ENCODE results near the gene NEK11. TPM values are rescaled to one million over a fixed set of nuclear protein-coding genes. Genes with fewer than 3 reads are reported as not detected.

The NEK11 gene
- total RNA-seq, 4 donors from 2014 or later, result 4.1 to 8.2 (median 5.2) TPM

DNA sequence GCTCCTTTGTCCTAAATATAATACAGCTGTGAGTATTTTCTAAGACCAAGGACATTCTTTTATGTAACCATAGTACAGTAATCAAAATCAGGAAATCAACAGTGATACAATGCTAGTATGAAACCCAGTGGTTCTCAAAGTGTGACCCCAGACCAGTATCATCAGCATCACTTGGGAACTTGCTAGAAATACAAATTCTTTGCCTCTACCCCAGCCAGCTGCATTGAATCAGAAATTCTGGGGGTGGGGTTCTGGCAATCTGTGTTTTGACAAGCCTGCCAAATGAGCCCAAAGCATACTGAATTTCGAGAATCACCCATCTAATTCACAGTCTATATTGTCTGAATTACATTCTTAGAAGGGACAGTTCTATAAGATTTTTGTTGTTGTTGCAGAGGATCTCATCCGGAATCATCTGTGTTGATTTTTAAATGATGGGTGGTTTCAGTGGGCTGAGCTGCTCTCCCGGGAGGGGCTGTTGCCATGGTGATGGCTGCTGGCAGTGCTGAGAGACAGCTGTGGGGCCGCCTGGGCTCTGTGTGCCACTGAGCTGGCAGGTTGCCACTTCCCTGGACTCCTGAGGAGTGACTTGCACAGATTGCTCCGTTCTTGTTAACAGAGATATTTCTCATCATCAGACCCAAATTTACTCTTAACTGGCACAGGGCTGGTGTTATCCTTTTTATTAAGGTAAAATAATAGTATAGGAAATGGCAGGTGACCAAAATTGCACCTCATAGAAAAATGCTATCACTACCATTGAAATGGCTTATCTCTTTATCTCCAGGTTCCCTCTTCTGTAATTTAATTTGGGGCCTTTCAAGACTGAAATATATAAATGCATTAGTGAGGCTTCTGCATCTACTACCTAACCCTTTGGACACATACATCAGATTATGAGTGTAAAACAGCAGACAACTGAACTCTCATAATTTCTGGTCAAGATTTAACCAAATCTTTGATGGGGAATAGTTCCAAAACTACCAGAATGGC lies 56.5 kb downstream of the NEK11 start:
- ATAC-seq (ENCODE audit: low FRiP score) (no peak), DNase-seq (ENCODE audit: low spot score) (no peak)
- no peak for TF ChIP-seq CTCF (IDR thresholded peaks at IDR 0.05)

DNA sequence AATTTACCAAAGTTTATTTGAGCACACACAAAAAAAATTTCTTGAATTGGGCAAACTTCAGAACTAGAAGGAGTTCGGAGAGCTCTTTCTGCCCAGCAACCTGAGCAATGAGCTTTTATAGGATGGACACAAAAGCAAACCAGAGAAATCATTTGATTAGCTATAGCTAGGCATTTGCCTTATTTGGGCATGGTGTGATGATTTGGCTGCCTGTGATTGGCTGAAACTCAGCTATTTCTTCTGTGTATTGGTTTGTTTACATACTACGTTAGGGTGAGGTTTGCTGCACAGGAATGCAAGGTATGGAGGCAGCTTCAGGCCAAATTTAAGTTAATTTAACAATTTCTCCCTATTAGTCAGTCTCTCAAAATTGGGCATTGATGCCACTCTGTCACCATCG lies 65.1 kb downstream of the NEK11 start:
- DNase-seq (ENCODE audit: low spot score) (no peak), ATAC-seq (ENCODE audit: low FRiP score) (no peak)
- TF ChIP-seq CTCF (IDR thresholded peaks at IDR 0.05), result no peak

DNA sequence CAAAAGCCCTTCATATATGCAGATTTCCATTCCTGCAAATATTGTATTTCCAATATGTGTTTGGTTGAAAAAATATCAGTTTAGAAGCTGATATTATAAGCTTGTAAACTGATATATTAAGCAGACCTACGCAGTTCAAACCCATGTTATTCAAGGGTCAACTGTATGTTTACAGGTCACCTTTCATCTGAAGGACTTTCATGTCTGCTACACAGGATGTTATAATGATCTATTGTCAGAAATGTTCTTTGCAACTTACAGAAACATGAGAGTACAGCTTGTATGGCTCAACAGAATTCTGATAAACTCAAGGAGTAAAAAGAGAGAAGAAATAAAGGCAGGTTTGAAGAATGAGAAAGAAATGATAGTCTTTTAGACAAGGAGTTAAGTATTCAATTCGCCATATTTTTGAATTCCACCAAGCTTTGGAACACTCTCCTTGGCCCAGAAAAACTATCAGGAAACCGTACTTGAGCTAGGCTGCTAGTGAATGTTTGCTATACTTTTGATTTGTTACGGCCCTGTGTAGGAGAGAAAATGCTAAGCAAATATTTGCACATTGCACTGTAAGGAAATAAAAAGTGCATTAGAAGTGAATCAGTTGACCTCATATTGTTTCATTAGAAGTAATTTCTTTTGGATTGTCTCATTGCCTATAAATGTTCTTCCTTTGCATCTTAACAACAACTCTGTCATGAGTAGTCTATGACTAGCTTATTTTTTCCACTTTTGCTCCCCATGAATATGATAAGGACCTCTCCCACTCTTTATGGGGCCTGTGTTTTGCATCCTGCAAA lies 81.2 kb downstream of the NEK11 start:
- no peak for TF ChIP-seq CTCF (IDR thresholded peaks at IDR 0.05)
- ATAC-seq (ENCODE audit: low FRiP score), result no peak

DNA sequence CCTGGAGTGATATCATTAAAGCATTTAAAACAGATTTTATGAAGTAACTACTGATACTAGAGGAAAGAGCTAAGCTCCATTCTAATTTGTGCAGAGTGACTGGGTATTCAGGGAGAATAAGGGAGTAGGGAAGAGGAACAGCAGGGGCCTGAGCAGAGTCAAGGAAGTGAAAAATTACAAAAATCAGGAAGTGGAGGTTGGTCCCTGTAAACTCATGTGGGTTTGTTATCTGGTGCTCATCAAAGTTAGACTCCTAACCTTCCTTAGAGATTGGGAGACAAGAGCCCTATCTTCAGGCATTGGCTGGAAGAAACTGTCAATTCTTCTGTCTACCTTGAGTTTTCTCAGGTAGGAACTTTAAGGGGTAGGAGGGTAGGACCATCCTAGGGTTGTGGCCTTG lies 82.5 kb downstream of the NEK11 start:
- TF ChIP-seq CTCF (IDR thresholded peaks at IDR 0.05), result no peak
- ATAC-seq (ENCODE audit: low FRiP score), result no peak
- no peak for DNase-seq (ENCODE audit: low spot score)

More for the DNA sequence above, 81.2 kb downstream of the NEK11 start:
- DNase-seq (ENCODE audit: low spot score), result no peak

DNA sequence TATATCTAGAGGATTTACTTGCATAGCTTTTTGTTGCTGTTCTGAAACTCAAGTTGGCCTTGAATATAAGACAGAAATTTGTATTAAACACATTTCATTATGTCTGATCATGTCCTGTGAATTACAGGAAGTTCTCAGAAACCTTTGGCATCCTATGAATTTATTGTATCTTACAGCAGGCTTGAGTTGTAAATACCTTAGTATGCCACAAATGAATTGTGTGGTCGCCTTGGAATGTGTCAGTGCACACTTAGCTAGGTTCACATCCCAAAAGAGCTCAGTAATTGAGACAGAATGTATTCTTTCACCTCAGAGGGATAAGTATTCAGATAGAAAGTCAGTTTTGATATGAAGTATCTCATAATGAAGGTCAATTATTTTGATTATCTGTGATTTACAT lies 83.4 kb downstream of the NEK11 start:
- no peak for ATAC-seq (ENCODE audit: low FRiP score)
- TF ChIP-seq CTCF (IDR thresholded peaks at IDR 0.05), result no peak
- DNase-seq (ENCODE audit: low spot score), result no peak

- DNase-seq (ENCODE audit: low spot score) (no peak), ATAC-seq (ENCODE audit: low FRiP score) (no peak)
- no peak for TF ChIP-seq CTCF (IDR thresholded peaks at IDR 0.05)
Measured at GRCh38 chr3:131114256-131114655, 87.6 kb downstream of the NEK11 start.

All from omental fat pad (tissue), 4 donors.